Caco-2 (cell line): ENCODE measurements around the gene SEC24A. TPM values are rescaled to one million over a fixed set of nuclear protein-coding genes. Genes with fewer than 3 reads are reported as not detected.

Experiments
- BruUV-seq: library from RNA; stranded (reverse); fragments of 400-500 nt; replicated peaks from 2 replicates; lab custom pipeline; 2021; lab: Mats Ljungman, UMichigan
- CTCF ChIA-PET: fragments of 300-600 bp; sonication (Branson Sonifier 250); formaldehyde crosslinking; loops from one replicate; lab custom pipeline; 2022; ENCODE audit warnings: antibody characterized with exemption; lab: Charles Lee
- POLR2A ChIA-PET: fragments of 300-600 bp; sonication (Branson Sonifier 250); formaldehyde crosslinking; loops from one replicate; lab custom pipeline; 2022; ENCODE audit warnings: antibody characterized with exemption; lab: Charles Lee
- DNase-seq, 2 experiments: peaks; one replicate each; pipeline versions ENCODE4 v3.0.0 to v3.0.0-alpha.2; 2020 to 2022
- H3K27me3 ChIP-seq: replicated peaks from 2 replicates; pipeline ENCODE4 v1.6.0; 2011; ENCODE audit warnings: low read length; ENCODE audit not compliant: control insufficient read depth, insufficient read depth
- H3K36me3 ChIP-seq: 2 replicates; pipeline ENCODE4 v1.5.1; 2011; ENCODE audit warnings: low read length; ENCODE audit not compliant: control insufficient read depth, insufficient read depth
- H3K4me1 ChIP-seq: fragments of 250-450 bp; sonication (Bioruptor Pico); 2 replicates; pipeline ENCODE4 v1.5.1; 2020; ENCODE audit warnings: mild to moderate bottlenecking
- H3K4me3 ChIP-seq: 2 replicates; pipeline ENCODE4 v1.5.1; 2011; ENCODE audit warnings: low read depth, mild to moderate bottlenecking, control low read depth, low read length
- H3K9me3 ChIP-seq: fragments of 250-450 bp; sonication (Bioruptor Pico); 2 replicates; pipeline ENCODE4 v1.5.1; 2020; ENCODE audit warnings: mild to moderate bottlenecking, moderate library complexity
- H3K27ac Mint-ChIP-seq: one replicate; pipeline ENCODE4 v1.8.0; 2022; ENCODE audit warnings: mixed read lengths; ENCODE audit not compliant: unreplicated experiment
- H3K27me3 Mint-ChIP-seq: one replicate; pipeline ENCODE4 v1.8.0; 2022; ENCODE audit warnings: mixed read lengths; ENCODE audit not compliant: insufficient read depth, unreplicated experiment
- H3K36me3 Mint-ChIP-seq: one replicate; pipeline ENCODE4 v1.8.0; 2022; ENCODE audit warnings: mild to moderate bottlenecking, mixed read lengths; ENCODE audit not compliant: insufficient read depth, unreplicated experiment
- H3K4me1 Mint-ChIP-seq: one replicate; pipeline ENCODE4 v1.8.0; 2022; ENCODE audit warnings: low read depth, mixed read lengths; ENCODE audit not compliant: unreplicated experiment
- H3K4me3 Mint-ChIP-seq: one replicate; pipeline ENCODE4 v1.8.0; 2022; ENCODE audit warnings: mild to moderate bottlenecking, moderate library complexity, mixed read lengths; ENCODE audit not compliant: unreplicated experiment
- H3K9me3 Mint-ChIP-seq: one replicate; pipeline ENCODE4 v1.8.0; 2022; ENCODE audit warnings: mixed read lengths; ENCODE audit not compliant: unreplicated experiment
- CTCF ChIP-seq, 2 experiments: fragments of 200-600 bp in 1 of 2; IDR thresholded peaks; 1 replicate in 1 of 2; 2 replicates in 1 of 2; pipeline versions ENCODE4 v1.5.1 to v1.8.0; 2011 to 2022; ENCODE audit warnings: antibody characterized with exemption in 1 of 2, control low read depth in 1 of 2, inconsistent platforms in 1 of 2, low read depth in 1 of 2, low read length in 1 of 2, mild to moderate bottlenecking in 1 of 2, moderate library complexity in 1 of 2; ENCODE audit not compliant: insufficient read depth in 1 of 2, severe bottlenecking in 1 of 2, unreplicated experiment in 1 of 2
- intact Hi-C: fragments of 100-400 bp; cut with micrococcal nuclease; formaldehyde crosslinking; loops from one replicate; pipeline ENCODE4 v1.10.0; 2022; ENCODE audit not compliant: unreplicated experiment
- total RNA-seq: library from RNA; stranded (reverse); gene quantifications from 2 replicates; pipeline ENCODE4 v1.2.3, GENCODE V29; 2022

The SEC24A gene
- total RNA-seq, 1 experiment from 2014 or later: 47.4 TPM

GRCh38 chr5:134603059-134603458, 45.5 kb upstream of the SEC24A start:
- DNase-seq: no peak
- no TSS peak for BruUV-seq
- H3K4me3 Mint-ChIP-seq: no peak overlapping the region
- Histone ChIP-seq H3K4me3 (no peak overlapping the region), H3K27me3 (no peaks in the 10 kb centered on the region), H3K36me3 (no peaks in the 10 kb centered on the region), H3K4me1 (no peaks in the 10 kb centered on the region), H3K9me3 (no peaks in the 10 kb centered on the region)
- POLR2A ChIA-PET: no interaction called here
- H3K36me3 Mint-ChIP-seq: peaks cover 60% of the 10 kb centered on the region
- CTCF ChIA-PET: no interaction called here
- H3K9me3 Mint-ChIP-seq: no peaks in the 10 kb centered on the region
- intact Hi-C loops: no loop called here
- H3K27me3 Mint-ChIP-seq: no peaks in the 10 kb centered on the region
- no peaks in the 10 kb centered on the region for H3K4me1 Mint-ChIP-seq
- TF ChIP-seq CTCF (IDR thresholded peaks at IDR 0.05; ENCODE audit: insufficient read depth in 1 of 2, low read depth in 1 of 2, low read length in 1 of 2, severe bottlenecking in 1 of 2, unreplicated experiment in 1 of 2): no peak
- H3K27ac Mint-ChIP-seq: no peak overlapping the region

GRCh38 chr5:134604908-134605307, 43.7 kb upstream of the SEC24A start:
- Histone ChIP-seq H3K4me3 (no peak overlapping the region), H3K27me3 (no peaks in the 10 kb centered on the region), H3K36me3 (peaks cover 2% of the 10 kb centered on the region), H3K9me3 (no peaks in the 10 kb centered on the region), H3K4me1 (peaks cover 10% of the 10 kb centered on the region)
- POLR2A ChIA-PET: no interaction called here
- no peak for TF ChIP-seq CTCF (IDR thresholded peaks at IDR 0.05; ENCODE audit: insufficient read depth in 1 of 2, low read depth in 1 of 2, low read length in 1 of 2, severe bottlenecking in 1 of 2, unreplicated experiment in 1 of 2)
- Mint-ChIP-seq H3K27me3 (no peaks in the 10 kb centered on the region), H3K4me1 (peaks cover 16% of the 10 kb centered on the region), H3K9me3 (no peaks in the 10 kb centered on the region), H3K36me3 (peaks cover 64% of the 10 kb centered on the region), H3K27ac (no peak overlapping the region), H3K4me3 (no peak overlapping the region)
- no peak for DNase-seq
- intact Hi-C loops: no loop called here
- no TSS peak for BruUV-seq
- CTCF ChIA-PET: interaction anchor here (0.7 to 1.0 kb wide), 2 partner anchors 18 to 146 kb away, joined by 3 to 4 read pairs; no protein-coding TSS in a partner anchor

- H3K36me3 Mint-ChIP-seq: peaks cover 65% of the 10 kb centered on the region
- peaks cover 2% of the 10 kb centered on the region for H3K36me3 ChIP-seq
- POLR2A ChIA-PET: no interaction called here
Measured at GRCh38 chr5:134606726-134607125, 41.9 kb upstream of the SEC24A start.

More at GRCh38 chr5:134606726-134607125, 41.9 kb upstream of the SEC24A start:
- Histone ChIP-seq H3K9me3 (no peaks in the 10 kb centered on the region), H3K4me1 (peaks cover 13% of the 10 kb centered on the region), H3K27me3 (no peaks in the 10 kb centered on the region), H3K4me3 (no peak overlapping the region)
- H3K4me1 Mint-ChIP-seq: peaks cover 16% of the 10 kb centered on the region
- CTCF ChIA-PET: no interaction called here
- no peak for DNase-seq
- H3K9me3 Mint-ChIP-seq: no peaks in the 10 kb centered on the region
- intact Hi-C loops: no loop called here
- no peaks in the 10 kb centered on the region for H3K27me3 Mint-ChIP-seq
- TF ChIP-seq CTCF (IDR thresholded peaks at IDR 0.05; ENCODE audit: insufficient read depth in 1 of 2, low read depth in 1 of 2, low read length in 1 of 2, severe bottlenecking in 1 of 2, unreplicated experiment in 1 of 2): no peak
- no TSS peak for BruUV-seq
- no peak overlapping the region for H3K4me3 Mint-ChIP-seq
- no peak overlapping the region for H3K27ac Mint-ChIP-seq
